WTC11 (cell line): ENCODE data around the gene DNAAF8. TPM values are rescaled to one million over a fixed set of nuclear protein-coding genes. Genes with fewer than 3 reads are reported as not detected.

ENCODE experiments used
- ATAC-seq: fragments of 200-7000 bp; cut with Tn5 transposase; 2 replicates; pipeline ENCODE4 v1.10.0; 2021; ENCODE audit warnings: mild to moderate bottlenecking, moderate library complexity
- CTCF ChIA-PET: fragments of 300-600 bp; sonication (Branson Sonifier 250); formaldehyde crosslinking; loops from one replicate; lab custom pipeline; 2021; ENCODE audit warnings: antibody characterized with exemption; lab: Charles Lee
- POLR2A ChIA-PET: fragments of 350-600 bp; sonication (Branson Sonifier 250); formaldehyde crosslinking; loops from one replicate; lab custom pipeline; 2021; ENCODE audit warnings: antibody characterized with exemption; lab: Charles Lee
- DNase-seq: peaks from one replicate; pipeline ENCODE4 v3.0.0; 2021; ENCODE audit warnings: low spot score
- H3K27ac Mint-ChIP-seq: 2 replicates; pipeline ENCODE4 v1.8.0; 2021; ENCODE audit warnings: mixed read lengths
- H3K27me3 Mint-ChIP-seq: 2 replicates; pipeline ENCODE4 v1.8.0; 2021; ENCODE audit warnings: low read depth, mild to moderate bottlenecking, moderate library complexity, mixed read lengths
- H3K36me3 Mint-ChIP-seq: 2 replicates; pipeline ENCODE4 v1.8.0; 2021; ENCODE audit warnings: mixed read lengths
- H3K4me1 Mint-ChIP-seq: 2 replicates; pipeline ENCODE4 v1.8.0; 2022; ENCODE audit warnings: mixed read lengths
- H3K4me3 Mint-ChIP-seq: 2 replicates; pipeline ENCODE4 v1.8.0; 2021; ENCODE audit warnings: mild to moderate bottlenecking, moderate library complexity, mixed read lengths
- H3K9me3 Mint-ChIP-seq: 2 replicates; pipeline ENCODE4 v1.8.0; 2021; ENCODE audit warnings: mixed read lengths
- CREB1 ChIP-seq: sonication (generic); formaldehyde crosslinking; IDR thresholded peaks from 2 replicates; pipeline ENCODE4 v1.8.0; 2023; ENCODE audit warnings: mild to moderate bottlenecking, missing genetic modification reagents
- GTF2I ChIP-seq: fragments of 250-450 bp; sonication (Bioruptor Pico); conservative IDR thresholded peaks from 2 replicates; pipeline ENCODE4 v1.4.0; 2021; ENCODE audit warnings: mild to moderate bottlenecking
- IRF2 ChIP-seq: sonication (generic); formaldehyde crosslinking; IDR thresholded peaks from 2 replicates; pipeline ENCODE4 v1.8.0; 2022; ENCODE audit warnings: low read depth, missing genetic modification reagents, borderline replicate concordance
- NR1H2 ChIP-seq: sonication (generic); formaldehyde crosslinking; IDR thresholded peaks from 2 replicates; pipeline ENCODE4 v1.9.0; 2021; ENCODE audit warnings: mild to moderate bottlenecking, moderate library complexity, missing genetic modification reagents
- OVOL2 ChIP-seq: fragments of 250-450 bp; sonication (Bioruptor Pico); IDR thresholded peaks from 2 replicates; pipeline ENCODE4 v1.9.0; 2021; ENCODE audit warnings: mild to moderate bottlenecking, borderline replicate concordance
- SMAD4 ChIP-seq: sonication (generic); formaldehyde crosslinking; IDR thresholded peaks from 2 replicates; pipeline ENCODE4 v1.8.0; 2022; ENCODE audit warnings: mild to moderate bottlenecking, missing genetic modification reagents
- ZNF232 ChIP-seq: sonication (generic); formaldehyde crosslinking; IDR thresholded peaks from 2 replicates; pipeline ENCODE4 v1.8.0; 2022; ENCODE audit warnings: mild to moderate bottlenecking, missing genetic modification reagents
- ZNF423 ChIP-seq: fragments of 250-450 bp; sonication (Bioruptor Pico); IDR thresholded peaks from 2 replicates; pipeline ENCODE4 v2.1.2; 2022; ENCODE audit warnings: mild to moderate bottlenecking, moderate library complexity
- total RNA-seq: library from RNA; stranded (reverse); gene quantifications from 3 replicates; pipeline ENCODE4 v1.2.3, GENCODE V29; 2021
- TF ChIP-seq, protein P1 (sequence below): sonication (generic); formaldehyde crosslinking; IDR thresholded peaks from 2 replicates; pipeline ENCODE4 v1.8.0; 2023; ENCODE audit warnings: missing genetic modification reagents
- TF ChIP-seq, protein P2 (sequence below): sonication (generic); formaldehyde crosslinking; IDR thresholded peaks from 2 replicates; pipeline ENCODE4 v1.8.0; 2023; ENCODE audit warnings: missing genetic modification reagents, mild to moderate bottlenecking, borderline replicate concordance
- TF ChIP-seq, protein P3 (sequence below): sonication (generic); formaldehyde crosslinking; IDR thresholded peaks from 2 replicates; pipeline ENCODE4 v1.8.1; 2023; ENCODE audit warnings: mild to moderate bottlenecking, missing genetic modification reagents
- TF ChIP-seq, protein P4 (sequence below): fragments of 250-450 bp; sonication (Bioruptor Pico); IDR thresholded peaks from 2 replicates; pipeline ENCODE4 v1.8.0; 2021; ENCODE audit warnings: mild to moderate bottlenecking
- TF ChIP-seq, protein P5 (sequence below): fragments of 250-450 bp; sonication (Bioruptor Pico); IDR thresholded peaks from 2 replicates; pipeline ENCODE4 v2.1.2; 2022; ENCODE audit warnings: mild to moderate bottlenecking, moderate library complexity
- TF ChIP-seq, protein P6 (sequence below): sonication (generic); formaldehyde crosslinking; IDR thresholded peaks from 2 replicates; pipeline ENCODE4 v1.8.1; 2022; ENCODE audit warnings: missing genetic modification reagents, borderline replicate concordance
- TF ChIP-seq, protein P7 (sequence below): sonication (generic); formaldehyde crosslinking; IDR thresholded peaks from 2 replicates; pipeline ENCODE4 v1.8.1; 2022; ENCODE audit warnings: mild to moderate bottlenecking, moderate library complexity, missing genetic modification reagents

The DNAAF8 gene
- total RNA-seq, 1 experiment from 2014 or later: 0.09 TPM

DNA sequence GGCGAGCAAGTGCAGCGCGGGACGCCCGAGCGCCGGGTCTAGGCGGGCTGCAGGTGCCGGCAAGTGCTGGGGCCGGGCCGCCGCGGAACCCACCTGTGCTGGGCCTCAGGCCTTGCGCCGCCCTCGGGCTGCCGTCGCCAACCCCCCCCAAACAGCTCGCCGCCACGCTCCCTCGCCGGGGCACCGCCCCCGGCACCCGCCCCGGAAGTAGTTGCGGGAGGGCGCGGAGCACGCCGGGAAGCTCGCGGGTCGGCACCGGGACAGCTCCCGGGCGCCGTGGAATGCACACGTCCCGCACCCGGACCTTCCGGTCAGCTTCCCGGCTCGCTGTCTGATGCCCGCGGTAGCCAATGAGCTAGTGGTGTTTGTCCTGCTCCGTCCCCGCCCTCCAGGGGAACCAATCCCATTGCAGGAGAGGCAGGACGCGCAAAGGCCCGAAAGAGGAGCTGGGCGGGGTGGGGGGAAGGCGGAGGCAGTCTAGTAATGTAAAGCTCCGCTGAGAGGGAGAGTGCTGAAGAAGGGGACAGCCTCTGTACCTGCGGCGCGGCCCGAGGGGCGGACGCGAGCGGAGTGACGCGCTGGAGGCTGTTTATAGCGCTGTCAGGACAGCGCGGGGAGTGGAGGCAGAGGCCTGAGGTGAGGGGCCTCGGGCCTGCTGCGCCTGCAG, at the start of gene DNAAF8, which contains the start of gene ANKS3 (continued):
- TF ChIP-seq, protein P1, sequence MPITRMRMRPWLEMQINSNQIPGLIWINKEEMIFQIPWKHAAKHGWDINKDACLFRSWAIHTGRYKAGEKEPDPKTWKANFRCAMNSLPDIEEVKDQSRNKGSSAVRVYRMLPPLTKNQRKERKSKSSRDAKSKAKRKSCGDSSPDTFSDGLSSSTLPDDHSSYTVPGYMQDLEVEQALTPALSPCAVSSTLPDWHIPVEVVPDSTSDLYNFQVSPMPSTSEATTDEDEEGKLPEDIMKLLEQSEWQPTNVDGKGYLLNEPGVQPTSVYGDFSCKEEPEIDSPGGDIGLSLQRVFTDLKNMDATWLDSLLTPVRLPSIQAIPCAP (CRISPR knock-in tag): peak; percentile 62; the same call in 1 of the 2 replicates
- TF ChIP-seq, protein P2, sequence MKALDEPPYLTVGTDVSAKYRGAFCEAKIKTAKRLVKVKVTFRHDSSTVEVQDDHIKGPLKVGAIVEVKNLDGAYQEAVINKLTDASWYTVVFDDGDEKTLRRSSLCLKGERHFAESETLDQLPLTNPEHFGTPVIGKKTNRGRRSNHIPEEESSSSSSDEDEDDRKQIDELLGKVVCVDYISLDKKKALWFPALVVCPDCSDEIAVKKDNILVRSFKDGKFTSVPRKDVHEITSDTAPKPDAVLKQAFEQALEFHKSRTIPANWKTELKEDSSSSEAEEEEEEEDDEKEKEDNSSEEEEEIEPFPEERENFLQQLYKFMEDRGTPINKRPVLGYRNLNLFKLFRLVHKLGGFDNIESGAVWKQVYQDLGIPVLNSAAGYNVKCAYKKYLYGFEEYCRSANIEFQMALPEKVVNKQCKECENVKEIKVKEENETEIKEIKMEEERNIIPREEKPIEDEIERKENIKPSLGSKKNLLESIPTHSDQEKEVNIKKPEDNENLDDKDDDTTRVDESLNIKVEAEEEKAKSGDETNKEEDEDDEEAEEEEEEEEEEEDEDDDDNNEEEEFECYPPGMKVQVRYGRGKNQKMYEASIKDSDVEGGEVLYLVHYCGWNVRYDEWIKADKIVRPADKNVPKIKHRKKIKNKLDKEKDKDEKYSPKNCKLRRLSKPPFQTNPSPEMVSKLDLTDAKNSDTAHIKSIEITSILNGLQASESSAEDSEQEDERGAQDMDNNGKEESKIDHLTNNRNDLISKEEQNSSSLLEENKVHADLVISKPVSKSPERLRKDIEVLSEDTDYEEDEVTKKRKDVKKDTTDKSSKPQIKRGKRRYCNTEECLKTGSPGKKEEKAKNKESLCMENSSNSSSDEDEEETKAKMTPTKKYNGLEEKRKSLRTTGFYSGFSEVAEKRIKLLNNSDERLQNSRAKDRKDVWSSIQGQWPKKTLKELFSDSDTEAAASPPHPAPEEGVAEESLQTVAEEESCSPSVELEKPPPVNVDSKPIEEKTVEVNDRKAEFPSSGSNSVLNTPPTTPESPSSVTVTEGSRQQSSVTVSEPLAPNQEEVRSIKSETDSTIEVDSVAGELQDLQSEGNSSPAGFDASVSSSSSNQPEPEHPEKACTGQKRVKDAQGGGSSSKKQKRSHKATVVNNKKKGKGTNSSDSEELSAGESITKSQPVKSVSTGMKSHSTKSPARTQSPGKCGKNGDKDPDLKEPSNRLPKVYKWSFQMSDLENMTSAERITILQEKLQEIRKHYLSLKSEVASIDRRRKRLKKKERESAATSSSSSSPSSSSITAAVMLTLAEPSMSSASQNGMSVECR (CRISPR knock-in tag): peak; percentile 65; the same call in 1 of the 2 replicates
- TF ChIP-seq, protein P3, sequence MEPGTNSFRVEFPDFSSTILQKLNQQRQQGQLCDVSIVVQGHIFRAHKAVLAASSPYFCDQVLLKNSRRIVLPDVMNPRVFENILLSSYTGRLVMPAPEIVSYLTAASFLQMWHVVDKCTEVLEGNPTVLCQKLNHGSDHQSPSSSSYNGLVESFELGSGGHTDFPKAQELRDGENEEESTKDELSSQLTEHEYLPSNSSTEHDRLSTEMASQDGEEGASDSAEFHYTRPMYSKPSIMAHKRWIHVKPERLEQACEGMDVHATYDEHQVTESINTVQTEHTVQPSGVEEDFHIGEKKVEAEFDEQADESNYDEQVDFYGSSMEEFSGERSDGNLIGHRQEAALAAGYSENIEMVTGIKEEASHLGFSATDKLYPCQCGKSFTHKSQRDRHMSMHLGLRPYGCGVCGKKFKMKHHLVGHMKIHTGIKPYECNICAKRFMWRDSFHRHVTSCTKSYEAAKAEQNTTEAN (CRISPR knock-in tag): 0 out of 2 replicates have a peak, but pooled peaks have one; percentile 61
- TF ChIP-seq ZNF232 (CRISPR knock-in tag) (no peak), ZNF423 (CRISPR knock-in tag) (no peak)
- TF ChIP-seq, protein P4, sequence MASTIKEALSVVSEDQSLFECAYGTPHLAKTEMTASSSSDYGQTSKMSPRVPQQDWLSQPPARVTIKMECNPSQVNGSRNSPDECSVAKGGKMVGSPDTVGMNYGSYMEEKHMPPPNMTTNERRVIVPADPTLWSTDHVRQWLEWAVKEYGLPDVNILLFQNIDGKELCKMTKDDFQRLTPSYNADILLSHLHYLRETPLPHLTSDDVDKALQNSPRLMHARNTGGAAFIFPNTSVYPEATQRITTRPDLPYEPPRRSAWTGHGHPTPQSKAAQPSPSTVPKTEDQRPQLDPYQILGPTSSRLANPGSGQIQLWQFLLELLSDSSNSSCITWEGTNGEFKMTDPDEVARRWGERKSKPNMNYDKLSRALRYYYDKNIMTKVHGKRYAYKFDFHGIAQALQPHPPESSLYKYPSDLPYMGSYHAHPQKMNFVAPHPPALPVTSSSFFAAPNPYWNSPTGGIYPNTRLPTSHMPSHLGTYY (CRISPR knock-in tag): no peak
- TF ChIP-seq, protein P5, sequence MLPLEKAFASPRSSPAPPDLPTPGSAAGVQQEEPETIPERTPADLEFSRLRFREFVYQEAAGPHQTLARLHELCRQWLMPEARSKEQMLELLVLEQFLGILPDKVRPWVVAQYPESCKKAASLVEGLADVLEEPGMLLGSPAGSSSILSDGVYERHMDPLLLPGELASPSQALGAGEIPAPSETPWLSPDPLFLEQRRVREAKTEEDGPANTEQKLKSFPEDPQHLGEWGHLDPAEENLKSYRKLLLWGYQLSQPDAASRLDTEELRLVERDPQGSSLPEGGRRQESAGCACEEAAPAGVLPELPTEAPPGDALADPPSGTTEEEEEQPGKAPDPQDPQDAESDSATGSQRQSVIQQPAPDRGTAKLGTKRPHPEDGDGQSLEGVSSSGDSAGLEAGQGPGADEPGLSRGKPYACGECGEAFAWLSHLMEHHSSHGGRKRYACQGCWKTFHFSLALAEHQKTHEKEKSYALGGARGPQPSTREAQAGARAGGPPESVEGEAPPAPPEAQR: no peak
- TF ChIP-seq, all 79 proteins: peak for 24

DNA sequence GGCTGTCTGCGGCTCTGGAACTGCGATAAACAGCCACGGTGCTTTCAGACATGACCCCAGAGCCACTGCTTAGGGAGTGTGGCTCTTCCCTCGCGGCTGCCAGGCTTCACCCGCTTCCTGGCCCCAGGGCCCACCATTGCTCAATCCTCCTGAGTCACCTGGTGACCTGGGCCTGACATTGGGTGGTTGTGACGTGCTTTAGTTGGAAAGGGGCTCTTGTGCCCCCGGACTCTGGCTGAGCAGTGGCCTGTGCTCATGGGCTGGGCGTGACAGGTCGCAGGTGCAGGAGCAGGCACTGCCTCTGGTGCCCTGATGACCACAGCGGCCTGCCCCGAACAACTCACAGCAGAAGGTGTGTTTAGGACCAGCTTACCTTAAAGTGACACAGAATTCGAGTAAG, 49.6 kb upstream of the DNAAF8 start:
- Mint-ChIP-seq H3K27ac (0 out of 2 replicates have a peak overlapping the region, but pooled peaks have one; percentile 49), H3K4me3 (no peak overlapping the region), H3K27me3 (no peaks in the 10 kb centered on the region), H3K9me3 (no peaks in the 10 kb centered on the region), H3K36me3 (peaks cover 9% of the 10 kb centered on the region), H3K4me1 (no peaks in the 10 kb centered on the region)
- ChIA-PET CTCF (interaction anchor here (1.7 kb wide), 1 partner anchor 61 kb away, joined by 3 read pairs; the partner anchor contains the start of gene MGRN1), POLR2A (no interaction called here)
- no peak for ATAC-seq
- no peak for TF ChIP-seq ZNF423 (CRISPR knock-in tag)
- no peak for TF ChIP-seq IRF2 (CRISPR knock-in tag)
- DNase-seq: no peak

DNA sequence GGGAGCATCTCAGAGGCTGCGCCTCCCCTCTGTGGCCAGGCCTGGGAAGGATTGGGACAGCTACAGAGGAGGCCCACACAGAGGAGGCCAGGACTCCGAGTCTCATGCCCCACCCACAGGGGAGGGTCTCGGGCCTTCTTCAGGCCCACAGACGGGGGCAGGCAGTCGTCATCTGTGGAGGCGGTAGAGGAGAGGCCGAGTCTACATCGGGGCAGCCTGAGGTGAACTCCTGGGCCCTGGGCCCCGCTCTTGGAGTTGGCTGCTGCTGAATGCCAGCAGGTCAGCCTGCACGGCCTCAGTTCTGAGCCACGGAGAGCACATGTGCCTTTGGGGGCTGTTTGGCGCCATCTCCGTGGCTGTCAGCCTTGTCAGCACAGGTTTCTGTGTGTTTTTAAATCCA, 49.0 kb upstream of the DNAAF8 start:
- ChIA-PET POLR2A (no interaction called here), CTCF (interaction anchor here (1.7 kb wide), 1 partner anchor 61 kb away, joined by 3 read pairs; the partner anchor contains the start of gene MGRN1)
- ATAC-seq: no peak
- no peaks in the 10 kb centered on the region for H3K27me3 Mint-ChIP-seq
- H3K9me3 Mint-ChIP-seq: no peaks in the 10 kb centered on the region
- H3K36me3 Mint-ChIP-seq: peaks cover 9% of the 10 kb centered on the region
- 0 out of 2 replicates have a peak overlapping the region, but pooled peaks have one; percentile 49 for H3K27ac Mint-ChIP-seq
- no peaks in the 10 kb centered on the region for H3K4me1 Mint-ChIP-seq
- DNase-seq: no peak
- no peak overlapping the region for H3K4me3 Mint-ChIP-seq
- TF ChIP-seq, protein P6, sequence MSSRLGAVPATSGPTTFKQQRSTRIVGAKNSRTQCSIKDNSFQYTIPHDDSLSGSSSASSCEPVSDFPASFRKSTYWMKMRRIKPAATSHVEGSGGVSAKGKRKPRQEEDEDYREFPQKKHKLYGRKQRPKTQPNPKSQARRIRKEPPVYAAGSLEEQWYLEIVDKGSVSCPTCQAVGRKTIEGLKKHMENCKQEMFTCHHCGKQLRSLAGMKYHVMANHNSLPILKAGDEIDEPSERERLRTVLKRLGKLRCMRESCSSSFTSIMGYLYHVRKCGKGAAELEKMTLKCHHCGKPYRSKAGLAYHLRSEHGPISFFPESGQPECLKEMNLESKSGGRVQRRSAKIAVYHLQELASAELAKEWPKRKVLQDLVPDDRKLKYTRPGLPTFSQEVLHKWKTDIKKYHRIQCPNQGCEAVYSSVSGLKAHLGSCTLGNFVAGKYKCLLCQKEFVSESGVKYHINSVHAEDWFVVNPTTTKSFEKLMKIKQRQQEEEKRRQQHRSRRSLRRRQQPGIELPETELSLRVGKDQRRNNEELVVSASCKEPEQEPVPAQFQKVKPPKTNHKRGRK (CRISPR knock-in tag): no peak
- TF ChIP-seq NR1H2 (CRISPR knock-in tag) (no peak), OVOL2 (CRISPR knock-in tag) (no peak), CREB1 (no peak), GTF2I (CRISPR knock-in tag) (no peak), SMAD4 (CRISPR knock-in tag) (no peak)
- TF ChIP-seq, protein P7, sequence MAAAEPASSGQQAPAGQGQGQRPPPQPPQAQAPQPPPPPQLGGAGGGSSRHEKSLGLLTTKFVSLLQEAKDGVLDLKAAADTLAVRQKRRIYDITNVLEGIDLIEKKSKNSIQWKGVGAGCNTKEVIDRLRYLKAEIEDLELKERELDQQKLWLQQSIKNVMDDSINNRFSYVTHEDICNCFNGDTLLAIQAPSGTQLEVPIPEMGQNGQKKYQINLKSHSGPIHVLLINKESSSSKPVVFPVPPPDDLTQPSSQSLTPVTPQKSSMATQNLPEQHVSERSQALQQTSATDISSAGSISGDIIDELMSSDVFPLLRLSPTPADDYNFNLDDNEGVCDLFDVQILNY (CRISPR knock-in tag): no peak
